H7 (cell line): Measurements from ENCODE around the gene RFX4. TPM values are rescaled to one million over a fixed set of nuclear protein-coding genes. Genes with fewer than 3 reads are reported as not detected.
"Not testable (repeated sequence)": the region's sequence is repeated elsewhere in the genome, so short reads cannot be mapped to it uniquely, and the experiment has no call there.

Experiments used
- DNase-seq: peaks from one replicate; pipeline ENCODE4 v3.0.0; 2012
- H3K27me3 ChIP-seq: 2 replicates; pipeline ENCODE4 v1.6.0; 2011; ENCODE audit warnings: mild to moderate bottlenecking, low read length; ENCODE audit not compliant: control insufficient read depth, insufficient read depth
- H3K36me3 ChIP-seq: replicated peaks from 2 replicates; pipeline ENCODE4 v1.5.1; 2011; ENCODE audit warnings: low read length; ENCODE audit not compliant: control insufficient read depth, insufficient read depth
- H3K4me3 ChIP-seq: 2 replicates; pipeline ENCODE4 v1.5.1; 2011; ENCODE audit warnings: low read depth, mild to moderate bottlenecking, control low read depth, low read length, moderate library complexity; ENCODE audit not compliant: insufficient read depth
- total RNA-seq: library from RNA; depleted of rRNA; stranded (reverse); fragments of >200 nt; shearing (Covaris generic); gene quantifications from 2 replicates; pipeline ENCODE4 v1.2.3, GENCODE V29; 2014

RFX4 gene
- total RNA-seq, 1 experiment from 2014 or later: 0.83 TPM

DNA sequence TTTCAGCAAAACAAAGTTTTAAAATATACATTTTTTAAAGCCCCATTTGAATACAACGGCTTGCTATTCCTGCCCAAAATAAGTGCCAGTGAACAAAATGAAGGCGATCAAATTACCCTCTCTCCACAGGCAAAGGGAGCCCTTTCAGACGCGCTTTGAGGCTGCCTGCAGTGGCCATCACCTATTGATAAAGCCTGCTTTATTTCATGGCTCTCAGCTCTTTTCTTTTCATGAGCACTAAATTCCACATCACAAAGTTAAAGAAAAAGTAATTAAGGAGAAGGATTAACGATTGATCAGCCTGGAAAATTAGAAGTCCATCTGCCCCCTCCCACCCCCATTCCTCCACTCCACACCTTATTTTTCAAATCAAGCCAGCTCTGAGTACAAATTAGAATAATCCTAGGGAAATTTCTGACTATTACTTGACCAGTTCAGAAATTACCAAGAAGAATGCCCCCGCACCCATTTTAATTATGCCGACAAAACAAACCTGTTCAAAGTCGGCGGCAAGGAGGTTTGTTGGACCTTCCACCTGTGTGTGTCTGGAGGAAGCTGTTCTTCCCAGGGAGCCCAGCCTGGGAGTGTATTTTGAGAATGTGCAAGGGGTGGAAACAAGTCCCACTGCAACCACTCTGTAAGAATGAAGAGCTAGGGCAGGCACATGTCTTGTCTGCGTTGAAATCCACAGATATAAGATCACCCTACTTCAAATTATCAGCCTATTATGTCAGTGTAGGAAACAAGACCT lies 127.5 kb downstream of the RFX4 start:
- H3K4me3 ChIP-seq: no peak overlapping the region
- H3K36me3 ChIP-seq: no peaks in the 10 kb centered on the region
- H3K27me3 ChIP-seq: no peaks in the 10 kb centered on the region
- peak; percentile 37 for DNase-seq

DNA sequence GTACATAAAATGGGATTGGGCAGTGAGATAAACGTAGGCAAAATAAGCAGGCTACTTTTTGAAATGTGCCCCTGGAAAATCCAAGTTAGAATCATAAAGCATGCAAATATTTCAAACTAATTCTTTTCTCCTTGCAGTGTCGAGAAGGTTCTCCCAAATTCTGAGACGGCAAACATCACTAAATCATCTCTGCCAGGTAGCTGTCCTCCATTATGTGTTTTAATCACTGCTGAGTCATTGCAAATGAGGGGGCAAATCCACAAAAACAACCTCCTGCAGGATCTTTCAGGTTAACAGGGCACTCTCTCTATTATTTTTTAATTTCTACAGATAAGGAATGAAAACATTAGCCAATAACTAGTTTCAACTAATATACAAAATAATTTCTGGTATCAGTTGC lies 128.5 kb downstream of the RFX4 start:
- H3K4me3 ChIP-seq: no peak overlapping the region
- no peaks in the 10 kb centered on the region for H3K36me3 ChIP-seq
- no peaks in the 10 kb centered on the region for H3K27me3 ChIP-seq
- no peak for DNase-seq

GRCh38 chr12:106712768-106713167 lies 130.0 kb downstream of the RFX4 start:
- Histone ChIP-seq H3K36me3 (no peaks in the 10 kb centered on the region), H3K27me3 (no peaks in the 10 kb centered on the region), H3K4me3 (no peak overlapping the region)
- DNase-seq: no peak

DNA sequence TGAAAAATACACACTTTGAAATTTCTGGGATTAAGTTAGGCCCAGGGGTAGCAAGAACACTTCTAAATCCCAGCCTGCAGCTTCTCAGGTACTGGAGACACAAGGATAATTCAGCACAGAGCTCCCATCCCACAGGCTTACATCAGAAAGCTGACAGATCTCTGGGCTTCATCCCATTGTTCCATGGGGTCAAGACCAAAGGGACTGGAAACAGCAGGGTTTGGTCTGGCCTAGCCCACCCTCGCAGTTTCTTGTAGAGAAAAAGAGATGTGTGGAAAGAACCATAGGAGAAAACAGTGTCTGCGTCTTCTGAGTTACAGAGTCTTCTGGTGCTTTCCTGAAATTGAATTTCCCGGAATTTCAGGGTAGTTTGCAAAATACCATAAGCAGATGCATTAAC lies 132.1 kb downstream of the RFX4 start:
- no peaks in the 10 kb centered on the region for H3K36me3 ChIP-seq
- no peak overlapping the region for H3K4me3 ChIP-seq
- no peak for DNase-seq
- H3K27me3 ChIP-seq: no peaks in the 10 kb centered on the region

GRCh38 chr12:106715582-106715981 lies 132.8 kb downstream of the RFX4 start:
- DNase-seq: no peak
- no peak overlapping the region for H3K4me3 ChIP-seq

DNA sequence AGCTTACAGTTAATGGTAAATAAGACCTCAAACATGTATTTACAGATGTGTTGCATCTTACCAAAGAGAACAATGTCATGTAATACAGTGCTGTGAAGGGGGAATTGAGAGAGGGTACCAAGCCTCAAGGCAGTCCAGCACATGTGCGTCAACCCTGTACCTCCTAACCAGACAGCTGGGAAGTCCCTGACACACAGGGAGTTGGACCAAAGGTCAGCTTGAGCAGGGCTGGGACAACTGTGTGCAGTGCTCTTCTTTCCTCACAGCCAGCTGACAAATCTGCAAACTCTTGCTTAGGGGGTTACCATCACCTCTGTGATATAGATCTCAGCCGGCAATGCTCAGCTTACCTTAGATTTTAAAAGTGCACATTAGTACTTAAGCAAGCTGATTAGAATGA lies 134.9 kb downstream of the RFX4 start:
- DNase-seq: no peak
- H3K36me3 ChIP-seq: no peaks in the 10 kb centered on the region
- no peak overlapping the region for H3K4me3 ChIP-seq
- H3K27me3 ChIP-seq: no peaks in the 10 kb centered on the region

More at GRCh38 chr12:106715582-106715981, 132.8 kb downstream of the RFX4 start:
- no peaks in the 10 kb centered on the region for H3K36me3 ChIP-seq
- H3K27me3 ChIP-seq: no peaks in the 10 kb centered on the region

DNA sequence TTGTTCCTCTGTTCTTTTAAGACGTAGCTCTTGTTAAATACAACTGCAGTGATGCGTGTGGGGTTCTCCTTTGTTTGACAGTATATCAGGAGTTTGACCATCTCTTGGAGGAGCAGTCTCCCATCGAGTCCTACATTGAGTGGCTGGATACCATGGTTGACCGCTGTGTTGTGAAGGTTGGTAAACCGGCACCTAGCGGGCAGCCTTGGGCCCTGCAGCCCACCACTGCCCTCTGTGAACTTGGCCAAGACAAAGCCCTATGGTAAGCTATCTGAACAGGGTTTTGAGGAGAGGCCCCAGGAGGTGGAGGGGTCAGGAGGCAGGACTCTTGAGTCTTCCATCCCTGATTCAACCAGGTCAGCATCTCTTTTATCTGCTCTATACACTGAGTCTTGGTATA lies 137.1 kb downstream of the RFX4 start:
- DNase-seq: no peak
- Histone ChIP-seq H3K27me3 (no peaks in the 10 kb centered on the region), H3K4me3 (no peak overlapping the region), H3K36me3 (no peaks in the 10 kb centered on the region)

DNA sequence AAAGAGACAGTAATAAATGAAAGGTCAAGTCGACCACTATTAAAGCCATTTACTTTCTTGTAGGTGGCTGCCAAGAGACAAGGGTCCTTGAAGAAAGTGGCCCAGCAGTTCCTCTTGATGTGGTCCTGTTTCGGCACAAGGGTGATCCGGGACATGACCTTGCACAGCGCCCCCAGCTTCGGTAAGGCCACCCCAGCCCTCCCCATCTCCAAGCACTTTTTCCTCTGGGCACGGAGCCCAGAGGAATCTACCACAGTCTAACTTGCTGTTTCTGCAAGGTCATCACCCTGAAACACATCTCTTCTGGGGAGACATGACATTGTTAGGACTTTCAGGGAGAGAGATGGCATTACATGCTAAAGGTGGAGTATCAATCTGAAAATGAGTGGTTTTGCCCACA lies 137.9 kb downstream of the RFX4 start:
- H3K4me3 ChIP-seq: no peak overlapping the region
- DNase-seq: no peak
- H3K27me3 ChIP-seq: no peaks in the 10 kb centered on the region
- H3K36me3 ChIP-seq: no peaks in the 10 kb centered on the region

- H3K27me3 ChIP-seq: no peaks in the 10 kb centered on the region
- no peak for DNase-seq
- H3K36me3 ChIP-seq: no peaks in the 10 kb centered on the region
- H3K4me3 ChIP-seq: no peak overlapping the region
Observed at GRCh38 chr12:106721915-106722314, 139.1 kb downstream of the RFX4 start.

DNA sequence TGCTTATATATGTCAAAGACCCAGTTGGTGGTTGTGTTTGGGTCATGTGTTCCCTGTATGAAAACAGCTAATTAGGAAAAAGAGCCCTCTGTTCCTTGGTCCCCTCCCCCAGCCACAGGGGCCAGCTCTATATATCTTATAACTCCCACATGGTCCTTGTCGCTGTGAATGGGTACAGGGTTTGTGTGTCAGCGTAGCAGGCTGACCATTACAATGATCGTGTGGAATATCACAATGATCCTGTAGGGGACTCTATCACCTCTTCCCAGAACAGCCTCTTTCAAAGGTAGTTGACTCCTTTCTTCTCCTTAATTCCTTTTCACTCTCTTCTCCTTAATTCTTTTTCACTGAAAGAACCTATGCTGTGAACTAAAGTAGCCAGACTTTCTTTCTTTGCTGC lies 140.0 kb downstream of the RFX4 start:
- peak; percentile 60 for DNase-seq
- Histone ChIP-seq H3K36me3 (no peaks in the 10 kb centered on the region), H3K4me3 (no peak overlapping the region), H3K27me3 (no peaks in the 10 kb centered on the region)

DNA sequence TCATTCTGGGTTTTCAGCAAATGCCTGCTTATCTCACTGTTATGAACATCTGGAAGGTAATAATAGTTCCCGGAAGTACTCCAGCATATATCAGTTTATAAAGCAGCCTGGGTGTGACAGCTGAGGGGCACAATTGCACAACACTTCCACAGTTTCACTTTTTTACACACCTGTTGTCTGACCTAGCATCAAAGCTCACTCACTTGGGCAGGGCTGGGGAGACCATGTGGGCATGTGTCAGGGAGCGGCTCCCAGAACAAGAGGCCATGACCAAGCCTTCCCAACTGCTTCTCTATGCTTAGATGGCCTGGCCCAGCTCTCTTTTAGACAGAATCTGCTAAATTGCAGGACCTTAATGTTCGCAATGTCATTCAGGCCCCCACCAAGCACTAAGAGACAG lies 140.6 kb downstream of the RFX4 start:
- no peak for DNase-seq
- no peaks in the 10 kb centered on the region for H3K36me3 ChIP-seq
- H3K4me3 ChIP-seq: no peak overlapping the region
- H3K27me3 ChIP-seq: no peaks in the 10 kb centered on the region

DNA sequence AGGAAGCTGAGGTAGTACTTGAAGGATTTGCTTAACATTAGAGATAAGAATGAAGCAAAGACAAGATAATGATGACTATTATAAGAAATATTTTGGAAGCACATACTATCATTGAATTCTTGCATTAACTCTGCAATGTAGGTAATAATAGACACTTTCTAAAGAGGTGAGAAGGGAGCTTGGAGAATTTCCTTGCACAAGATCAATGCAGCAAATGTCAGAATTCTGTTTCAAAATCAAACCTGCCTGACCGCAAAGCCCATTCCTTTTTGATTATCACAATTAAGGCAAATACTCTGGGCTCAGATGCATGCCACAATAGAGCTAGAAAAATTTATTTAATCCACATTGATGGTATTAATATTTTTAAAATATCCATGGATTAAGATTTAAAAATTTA lies 141.3 kb downstream of the RFX4 start:
- DNase-seq: no peak
- Histone ChIP-seq H3K27me3 (no peaks in the 10 kb centered on the region), H3K36me3 (no peaks in the 10 kb centered on the region), H3K4me3 (no peak overlapping the region)

DNA sequence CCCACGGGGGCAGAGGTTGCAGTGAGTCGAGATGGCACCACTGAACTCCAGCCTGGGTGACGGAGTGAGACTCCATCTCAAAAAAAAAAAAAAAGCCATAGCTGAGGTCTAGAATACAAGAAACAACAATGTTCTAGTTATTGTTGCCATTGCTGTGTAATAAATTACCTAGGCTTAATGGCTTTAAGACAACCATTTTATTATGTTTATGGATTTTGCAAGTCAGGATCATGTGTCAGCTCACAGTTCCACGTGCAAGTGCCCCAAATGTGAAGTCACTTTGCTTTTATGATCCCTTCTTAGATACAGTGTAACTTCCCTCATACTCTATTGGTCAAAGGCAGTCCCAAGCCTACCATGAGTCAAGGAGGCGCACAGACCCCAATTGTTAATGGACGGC lies 142.1 kb downstream of the RFX4 start:
- no peak for DNase-seq
- H3K27me3 ChIP-seq: no peaks in the 10 kb centered on the region
- no peaks in the 10 kb centered on the region for H3K36me3 ChIP-seq
- no peak overlapping the region for H3K4me3 ChIP-seq

DNA sequence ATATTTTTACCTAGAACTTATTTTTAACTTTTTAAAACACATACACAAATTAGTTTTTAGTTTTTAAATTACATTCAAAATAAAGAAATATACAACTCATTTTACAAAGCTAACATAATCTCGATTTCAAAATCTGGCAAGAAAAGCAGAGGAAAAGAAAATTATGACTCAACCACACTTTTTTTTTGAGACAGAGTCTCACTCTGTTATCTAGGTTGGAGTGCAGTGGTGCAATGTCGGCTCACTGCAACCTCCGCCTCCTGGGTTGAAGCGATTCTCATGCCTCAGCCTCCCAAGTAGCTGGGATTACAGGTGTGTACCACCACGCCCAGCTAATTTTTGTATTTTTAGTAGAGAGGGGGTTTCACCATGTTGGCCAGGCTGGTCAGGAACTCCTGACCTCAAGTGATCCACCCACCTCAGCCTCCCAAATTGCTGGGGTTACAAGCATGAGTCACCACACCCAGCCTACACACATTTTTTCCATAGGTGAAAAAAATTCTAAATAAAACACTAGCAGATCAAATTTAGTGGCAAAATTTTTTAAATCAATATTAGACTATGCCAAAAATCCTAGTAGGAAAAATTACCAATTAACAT lies 143.9 kb downstream of the RFX4 start:
- H3K36me3 ChIP-seq, H3K4me3 ChIP-seq, H3K27me3 ChIP-seq, DNase-seq: not testable (repeated sequence)

GRCh38 chr12:106729611-106730010 lies 146.8 kb downstream of the RFX4 start:
- no peaks in the 10 kb centered on the region for H3K36me3 ChIP-seq
- H3K4me3 ChIP-seq: no peak overlapping the region
- DNase-seq: no peak
- H3K27me3 ChIP-seq: no peaks in the 10 kb centered on the region
